Upper lobe of left lung (tissue), 6 donors: ENCODE results near the gene SGF29. TPM values are rescaled to one million over a fixed set of nuclear protein-coding genes. Genes with fewer than 3 reads are reported as not detected.
"Not testable (repeated sequence)": the region's sequence is repeated elsewhere in the genome, so short reads cannot be mapped to it uniquely, and the experiment has no call there.

Experiments
- ATAC-seq, 2 donors: fragments of 200-7000 bp; cut with Tn5 transposase; one replicate each; pipeline ENCODE4 v1.9.1; 2022; ENCODE audit warnings: mild to moderate bottlenecking in 2 of 2, moderate library complexity in 2 of 2; ENCODE audit not compliant: low FRiP score in 2 of 2
- DNase-seq, 2 donors: peaks; one replicate each; pipeline ENCODE4 v3.0.0-alpha.2; 2019 to 2020
- H3K27ac ChIP-seq, 4 donors: fragments of 200-600 bp; sonication (generic); one replicate each; pipeline ENCODE4 v1.5.1; 2016 to 2019
- H3K27me3 ChIP-seq, 4 donors: fragments of 200-600 bp; sonication (generic); one replicate each; pipeline ENCODE4 v1.5.1; 2017 to 2019
- H3K36me3 ChIP-seq, 4 donors: fragments of 200-600 bp; sonication (generic); one replicate each; pipeline ENCODE4 v1.5.1; 2016 to 2019
- H3K4me1 ChIP-seq, 4 donors: fragments of 200-600 bp; sonication (generic); one replicate each; pipeline ENCODE4 v1.5.1; 2018 to 2019
- H3K4me3 ChIP-seq, 4 donors: fragments of 200-600 bp; sonication (generic); one replicate each; pipeline ENCODE4 v1.5.1; 2017 to 2019; ENCODE audit warnings: mild to moderate bottlenecking in 2 of 4, moderate library complexity in 1 of 4
- H3K9me3 ChIP-seq, 4 donors: fragments of 200-600 bp; sonication (generic); one replicate each; pipeline ENCODE4 v1.5.1; 2018 to 2019
- EP300 ChIP-seq, 4 donors: sonication (generic); formaldehyde crosslinking; IDR thresholded peaks; one replicate each; pipeline ENCODE4 v1.5.1; 2017; ENCODE audit warnings: antibody characterized with exemption in 4 of 4, control low read depth in 2 of 4
- POLR2A ChIP-seq, 4 donors: fragments of 450-650 bp; IDR thresholded peaks; one replicate each; pipeline ENCODE4 v1.5.1; 2016 to 2017; ENCODE audit warnings: antibody characterized with exemption in 4 of 4, mild to moderate bottlenecking in 2 of 4
- POLR2AphosphoS5 ChIP-seq, 2 donors: sonication (generic); formaldehyde crosslinking; IDR thresholded peaks; one replicate each; pipeline ENCODE4 v1.5.1; 2017; ENCODE audit warnings: antibody characterized with exemption in 2 of 2
- WGBS, 2 donors: methylation state at CpG; one replicate each; pipeline ENCODE4 v1.1.5; 2017 to 2018; 5-methylcytosine and 5-hydroxymethylcytosine counted together
- total RNA-seq, 6 donors: library from RNA; depleted of rRNA in 4 of 6; stranded (reverse); fragments of >200 nt in 4 of 6; gene quantifications; one replicate each; pipeline versions ENCODE4 v1.1.0 to v1.2.1, GENCODE V29; 2016 to 2021
- TF ChIP-seq, protein P1 (sequence below), 6 experiments: fragments of 450-650 bp in 4 of 6; fragments of 200-600 bp in 2 of 6; sonication (generic) in 2 of 6; IDR thresholded peaks; one replicate each; pipeline ENCODE4 v1.5.1; 2016 to 2019; ENCODE audit warnings: antibody characterized with exemption in 6 of 6
- donor health status: DM: no; HTN: no; CAD: no; lungs with moderate emphysema.
- donor health status: DM: no; HTN: yes; CAD: no; lungs with severe emphysema.

SGF29 gene
- total RNA-seq, 6 donors from 2014 or later: 24.8 to 67.1 (median 37.3) TPM

DNA sequence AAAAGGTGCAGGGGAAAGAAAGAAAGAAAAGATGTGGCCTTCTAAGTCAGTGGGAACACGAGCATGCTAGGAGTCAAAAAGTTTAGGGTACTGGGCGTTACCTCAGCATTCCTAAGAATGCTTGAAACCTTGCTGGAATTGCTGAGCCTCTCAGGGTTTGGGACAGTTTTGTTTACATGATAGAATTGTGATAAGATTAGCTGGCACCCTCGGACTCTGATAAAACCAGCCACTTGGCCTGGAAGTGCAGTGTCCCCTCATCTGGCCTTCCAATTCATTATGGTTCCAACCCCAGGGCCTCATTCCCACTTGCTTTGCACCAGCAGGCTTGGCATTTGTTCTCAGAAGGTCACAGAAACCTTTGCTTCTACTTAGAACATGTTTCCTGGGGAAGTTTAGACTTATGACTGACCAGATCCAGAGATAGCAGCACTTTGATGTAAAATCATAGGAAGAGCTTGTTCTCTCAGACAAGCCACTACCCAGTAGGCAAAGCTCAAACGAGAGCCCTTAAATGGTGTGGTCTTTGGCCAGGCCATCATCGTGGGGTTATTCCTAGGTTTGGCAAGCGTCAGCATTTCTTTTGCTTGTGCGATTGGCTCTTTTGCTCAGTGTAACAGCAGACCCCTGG is 8.0 kb downstream of the SGF29 start:
- peak in 1 of 2 donors; percentile 54 for ATAC-seq
- 54 to 55% methylated on average over 7 of the region's 7 CpGs for WGBS, 2 donors
- H3K27me3 ChIP-seq: no peaks in the 10 kb centered on the region
- H3K9me3 ChIP-seq: no peaks in the 10 kb centered on the region
- H3K4me3 ChIP-seq: no peak overlapping the region
- H3K4me1 ChIP-seq: peaks cover 18 to 23% (median 22%) of the 10 kb centered on the region in 4 donors
- H3K36me3 ChIP-seq: peaks cover 0 to 26% (median 11%) of the 10 kb centered on the region in 4 donors
- peak overlapping the region; percentile 45 to 68 (median 56) for H3K27ac ChIP-seq
- DNase-seq: no peak
- TF ChIP-seq EP300 (IDR thresholded peaks at IDR 0.05) (no peak), POLR2A (IDR thresholded peaks at IDR 0.05) (no peak), POLR2AphosphoS5 (IDR thresholded peaks at IDR 0.05) (no peak)
- TF ChIP-seq, protein P1, sequence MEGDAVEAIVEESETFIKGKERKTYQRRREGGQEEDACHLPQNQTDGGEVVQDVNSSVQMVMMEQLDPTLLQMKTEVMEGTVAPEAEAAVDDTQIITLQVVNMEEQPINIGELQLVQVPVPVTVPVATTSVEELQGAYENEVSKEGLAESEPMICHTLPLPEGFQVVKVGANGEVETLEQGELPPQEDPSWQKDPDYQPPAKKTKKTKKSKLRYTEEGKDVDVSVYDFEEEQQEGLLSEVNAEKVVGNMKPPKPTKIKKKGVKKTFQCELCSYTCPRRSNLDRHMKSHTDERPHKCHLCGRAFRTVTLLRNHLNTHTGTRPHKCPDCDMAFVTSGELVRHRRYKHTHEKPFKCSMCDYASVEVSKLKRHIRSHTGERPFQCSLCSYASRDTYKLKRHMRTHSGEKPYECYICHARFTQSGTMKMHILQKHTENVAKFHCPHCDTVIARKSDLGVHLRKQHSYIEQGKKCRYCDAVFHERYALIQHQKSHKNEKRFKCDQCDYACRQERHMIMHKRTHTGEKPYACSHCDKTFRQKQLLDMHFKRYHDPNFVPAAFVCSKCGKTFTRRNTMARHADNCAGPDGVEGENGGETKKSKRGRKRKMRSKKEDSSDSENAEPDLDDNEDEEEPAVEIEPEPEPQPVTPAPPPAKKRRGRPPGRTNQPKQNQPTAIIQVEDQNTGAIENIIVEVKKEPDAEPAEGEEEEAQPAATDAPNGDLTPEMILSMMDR (IDR thresholded peaks at IDR 0.05): no peak

DNA sequence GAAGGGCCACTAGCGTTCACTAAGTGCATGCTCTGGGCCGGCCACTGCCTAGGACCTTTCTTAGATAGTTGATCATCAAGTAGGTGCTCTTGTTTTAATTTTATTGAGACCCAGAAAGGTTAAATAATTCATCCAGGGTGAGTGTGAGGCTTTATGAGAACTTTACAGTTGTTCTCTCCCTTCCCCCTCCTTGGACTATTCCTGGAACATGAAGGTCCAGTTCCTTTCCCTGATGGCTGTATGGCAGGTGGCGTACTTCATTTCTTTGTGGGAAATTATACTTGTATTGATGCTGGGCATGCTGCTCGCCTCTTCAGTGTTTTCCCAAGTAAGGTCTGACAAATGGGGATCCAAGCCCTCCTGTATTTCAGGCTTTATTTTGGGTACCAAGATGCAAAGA is 8.5 kb downstream of the SGF29 start:
- H3K4me1 ChIP-seq: peaks cover 18 to 23% (median 22%) of the 10 kb centered on the region in 4 donors
- H3K36me3 ChIP-seq: peaks cover 0 to 20% (median 9%) of the 10 kb centered on the region in 4 donors
- H3K27me3 ChIP-seq: no peaks in the 10 kb centered on the region
- WGBS, 2 donors: 78 to 88% methylated on average over 4 of the region's 4 CpGs
- no peak for TF ChIP-seq POLR2AphosphoS5 (IDR thresholded peaks at IDR 0.05)
- TF ChIP-seq POLR2A (IDR thresholded peaks at IDR 0.05): no peak
- TF ChIP-seq, protein P1 (IDR thresholded peaks at IDR 0.05): no peak
- no peak for TF ChIP-seq EP300 (IDR thresholded peaks at IDR 0.05)
- H3K4me3 ChIP-seq: no peak overlapping the region
- DNase-seq: no peak
- ATAC-seq: no peak
- H3K27ac ChIP-seq: peak overlapping the region; percentile 19 to 62 (median 48)
- H3K9me3 ChIP-seq: peaks cover 0 to under 1% (median 0%) of the 10 kb centered on the region in 4 donors

DNA sequence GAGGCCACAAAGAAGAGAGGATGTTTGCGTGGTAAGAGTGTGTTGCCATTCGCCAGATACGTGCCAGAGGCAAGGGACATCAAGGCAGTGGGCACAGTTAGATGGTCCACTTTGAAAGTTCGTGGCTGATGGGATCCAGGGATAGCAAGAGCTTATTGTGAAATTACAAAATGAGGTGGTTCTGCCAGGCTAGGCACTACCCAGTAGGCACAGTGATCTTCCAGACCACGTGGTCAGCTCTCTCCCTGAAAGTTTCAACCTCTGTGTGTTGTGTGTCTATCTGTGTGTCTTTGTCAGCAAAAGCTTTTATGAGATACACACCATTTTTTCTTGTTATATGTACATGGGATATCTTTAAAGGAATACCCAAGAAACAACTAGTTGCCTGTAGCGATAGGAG is 9.5 kb downstream of the SGF29 start:
- WGBS, 2 donors: 88 to 89% methylated on average over 6 of the region's 6 CpGs
- Histone ChIP-seq H3K27ac (peak overlapping the region in 1 of 4 donors; percentile 51), H3K9me3 (peaks cover 0 to 5% (median 0%) of the 10 kb centered on the region in 4 donors), H3K36me3 (peaks cover 0 to 11% (median 6%) of the 10 kb centered on the region in 4 donors), H3K4me3 (no peak overlapping the region), H3K4me1 (peaks cover 18 to 23% (median 22%) of the 10 kb centered on the region in 4 donors), H3K27me3 (no peaks in the 10 kb centered on the region)
- no peak for ATAC-seq
- DNase-seq: no peak
- no peak for TF ChIP-seq EP300 (IDR thresholded peaks at IDR 0.05)
- no peak for TF ChIP-seq POLR2AphosphoS5 (IDR thresholded peaks at IDR 0.05)
- no peak for TF ChIP-seq POLR2A (IDR thresholded peaks at IDR 0.05)
- TF ChIP-seq, protein P1 (IDR thresholded peaks at IDR 0.05): no peak

DNA sequence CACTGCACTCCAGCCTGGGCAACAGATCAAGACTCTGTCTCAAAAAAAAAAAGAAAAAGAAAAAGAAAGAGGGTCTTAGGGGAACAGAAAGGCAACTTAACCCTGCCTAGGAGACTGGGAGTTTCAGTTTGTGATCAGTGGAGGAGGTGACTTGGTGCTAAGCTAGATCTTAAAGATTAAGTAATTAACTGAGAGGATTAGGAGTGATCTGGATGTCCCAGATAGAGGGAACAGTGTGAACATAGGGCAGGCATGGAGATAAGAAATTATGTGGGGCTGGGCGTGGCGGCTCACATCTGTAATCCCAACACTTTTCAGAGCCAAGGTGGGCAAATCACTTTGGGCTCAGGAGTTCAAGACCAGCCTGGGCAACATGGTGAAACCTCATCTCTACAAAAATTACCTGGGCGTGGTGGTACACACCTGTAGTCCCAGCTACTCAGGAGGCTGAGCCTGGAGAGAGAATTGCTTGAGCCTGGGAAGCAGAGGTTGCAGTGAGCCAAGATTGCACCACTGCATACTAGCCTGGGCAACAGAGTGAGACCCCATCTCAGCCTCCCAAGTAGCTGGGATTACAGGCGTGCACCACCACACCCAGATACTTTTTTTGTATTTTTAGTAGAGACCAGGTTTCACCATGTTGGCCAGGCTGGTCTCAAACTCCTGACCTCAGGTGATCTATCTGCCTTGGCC is 12.7 kb downstream of the SGF29 start:
- not testable (repeated sequence) for ATAC-seq, H3K4me3 ChIP-seq

DNA sequence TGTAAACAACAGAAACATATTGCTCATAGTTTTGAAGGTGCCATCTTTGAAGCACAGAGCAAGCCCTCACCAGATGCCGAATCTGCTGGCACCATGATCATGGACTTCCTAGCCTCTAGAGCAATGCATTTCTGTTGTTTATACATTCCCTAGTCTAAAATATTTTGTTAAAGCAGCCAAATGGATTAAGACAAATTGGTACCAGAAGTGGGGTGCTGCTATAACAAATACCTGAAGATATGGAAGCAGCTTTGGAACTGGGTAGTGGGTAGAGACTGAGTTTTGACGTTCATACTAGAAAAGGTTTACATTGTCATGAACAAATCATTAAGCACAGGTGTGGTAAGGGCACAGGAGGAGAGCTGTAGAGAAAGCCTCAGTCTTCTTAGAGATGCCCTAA is 13.6 kb downstream of the SGF29 start:
- WGBS, 2 donors: 93 to 94% methylated on average over 2 of the region's 2 CpGs
- TF ChIP-seq EP300 (IDR thresholded peaks at IDR 0.05) (no peak), POLR2A (IDR thresholded peaks at IDR 0.05) (no peak), POLR2AphosphoS5 (IDR thresholded peaks at IDR 0.05) (no peak)
- TF ChIP-seq, protein P1 (IDR thresholded peaks at IDR 0.05): no peak
- no peak overlapping the region for H3K27ac ChIP-seq

More for the DNA sequence above, 12.7 kb downstream of the SGF29 start:
- peaks cover 12 to 18% (median 16%) of the 10 kb centered on the region in 4 donors for H3K4me1 ChIP-seq
- not testable (repeated sequence) for H3K27me3 ChIP-seq, H3K36me3 ChIP-seq, H3K9me3 ChIP-seq, H3K27ac ChIP-seq, DNase-seq
- WGBS, 2 donors: 95 to 97% methylated on average over 4 of the region's 4 CpGs

More for the DNA sequence above, 13.6 kb downstream of the SGF29 start:
- ATAC-seq: no peak
- Histone ChIP-seq H3K4me3 (no peak overlapping the region), H3K36me3 (no peaks in the 10 kb centered on the region), H3K4me1 (peaks cover 8 to 12% (median 10%) of the 10 kb centered on the region in 4 donors), H3K27me3 (no peaks in the 10 kb centered on the region), H3K9me3 (peaks cover 0 to 5% (median 0%) of the 10 kb centered on the region in 4 donors)
- no peak for DNase-seq
